ENCODE results near the gene VLDLR. TPM values are rescaled to one million over a fixed set of nuclear protein-coding genes. Genes with fewer than 3 reads are reported as not detected.

The VLDLR gene
- total RNA-seq, 2 donors from 2014 or later: 6.6 to 16.9 TPM

GRCh38 chr9:2655411-2655901 lies 33.9 kb downstream of the VLDLR start:
- H3K9me3 ChIP-seq: no peaks in the 10 kb centered on the region
- peak; percentile 6 for DNase-seq (ENCODE audit: low spot score)
- peak overlapping the region; percentile 44 for H3K27ac ChIP-seq
- no peak overlapping the region for H3K4me3 ChIP-seq
- peaks cover 3 to 25% of the 10 kb centered on the region in 2 donors for H3K4me1 ChIP-seq (ENCODE audit: control insufficient read depth in 1 of 2, low read depth in 2 of 2)
- no peaks in the 10 kb centered on the region for H3K36me3 ChIP-seq
- peak; percentile 73 for ATAC-seq (ENCODE audit: insufficient number of reproducible peaks, low FRiP score, low read depth)
- no peaks in the 10 kb centered on the region for H3K27me3 ChIP-seq (replicated peaks; ENCODE audit: insufficient read depth)
- TF ChIP-seq CTCF (IDR thresholded peaks at IDR 0.05): no peak

- peaks cover 3 to 25% of the 10 kb centered on the region in 2 donors for H3K4me1 ChIP-seq (ENCODE audit: control insufficient read depth in 1 of 2, low read depth in 2 of 2)
- H3K36me3 ChIP-seq: no peaks in the 10 kb centered on the region
- TF ChIP-seq CTCF (IDR thresholded peaks at IDR 0.05): no peak
- ATAC-seq (ENCODE audit: insufficient number of reproducible peaks, low FRiP score, low read depth): no peak
- no peak overlapping the region for H3K4me3 ChIP-seq
- no peaks in the 10 kb centered on the region for H3K9me3 ChIP-seq
- DNase-seq (ENCODE audit: low spot score): no peak
- peak overlapping the region in 1 of 2 donors; percentile 27 for H3K27ac ChIP-seq
- H3K27me3 ChIP-seq (replicated peaks; ENCODE audit: insufficient read depth): no peaks in the 10 kb centered on the region
Observed at GRCh38 chr9:2657427-2657826, 35.8 kb downstream of the VLDLR start.

GRCh38 chr9:2662496-2662895 lies 40.9 kb downstream of the VLDLR start:
- TF ChIP-seq CTCF (IDR thresholded peaks at IDR 0.05): no peak
- no peak overlapping the region for H3K27ac ChIP-seq
- no peaks in the 10 kb centered on the region for H3K27me3 ChIP-seq (replicated peaks; ENCODE audit: insufficient read depth)
- H3K4me1 ChIP-seq (ENCODE audit: control insufficient read depth in 1 of 2, low read depth in 2 of 2): peaks cover 0 to under 1% of the 10 kb centered on the region in 2 donors
- H3K9me3 ChIP-seq: no peaks in the 10 kb centered on the region
- H3K36me3 ChIP-seq: no peaks in the 10 kb centered on the region
- ATAC-seq (ENCODE audit: insufficient number of reproducible peaks, low FRiP score, low read depth) (no peak), DNase-seq (ENCODE audit: low spot score) (no peak)
- H3K4me3 ChIP-seq: no peak overlapping the region

GRCh38 chr9:2663461-2664173 lies 42.0 kb downstream of the VLDLR start:
- no peaks in the 10 kb centered on the region for H3K36me3 ChIP-seq
- DNase-seq (ENCODE audit: low spot score): no peak
- TF ChIP-seq CTCF (IDR thresholded peaks at IDR 0.05): no peak
- no peak overlapping the region for H3K4me3 ChIP-seq
- H3K27ac ChIP-seq: no peak overlapping the region
- ATAC-seq (ENCODE audit: insufficient number of reproducible peaks, low FRiP score, low read depth): no peak
- H3K4me1 ChIP-seq (ENCODE audit: control insufficient read depth in 1 of 2, low read depth in 2 of 2): no peaks in the 10 kb centered on the region
- no peaks in the 10 kb centered on the region for H3K27me3 ChIP-seq (replicated peaks; ENCODE audit: insufficient read depth)
- H3K9me3 ChIP-seq: no peaks in the 10 kb centered on the region

GRCh38 chr9:2664174-2665065 lies 42.8 kb downstream of the VLDLR start:
- no peaks in the 10 kb centered on the region for H3K27me3 ChIP-seq (replicated peaks; ENCODE audit: insufficient read depth)
- no peaks in the 10 kb centered on the region for H3K9me3 ChIP-seq
- no peaks in the 10 kb centered on the region for H3K4me1 ChIP-seq (ENCODE audit: control insufficient read depth in 1 of 2, low read depth in 2 of 2)
- H3K4me3 ChIP-seq: no peak overlapping the region
- H3K27ac ChIP-seq: no peak overlapping the region
- no peaks in the 10 kb centered on the region for H3K36me3 ChIP-seq
- no peak for TF ChIP-seq CTCF (IDR thresholded peaks at IDR 0.05)
- DNase-seq (ENCODE audit: low spot score) (no peak), ATAC-seq (ENCODE audit: insufficient number of reproducible peaks, low FRiP score, low read depth) (no peak)
